ENCODE data around the gene ENDOU.
"Not testable (repeated sequence)": the region's sequence is repeated elsewhere in the genome, so short reads cannot be mapped to it uniquely, and the experiment has no call there.

Gene ENDOU

DNA sequence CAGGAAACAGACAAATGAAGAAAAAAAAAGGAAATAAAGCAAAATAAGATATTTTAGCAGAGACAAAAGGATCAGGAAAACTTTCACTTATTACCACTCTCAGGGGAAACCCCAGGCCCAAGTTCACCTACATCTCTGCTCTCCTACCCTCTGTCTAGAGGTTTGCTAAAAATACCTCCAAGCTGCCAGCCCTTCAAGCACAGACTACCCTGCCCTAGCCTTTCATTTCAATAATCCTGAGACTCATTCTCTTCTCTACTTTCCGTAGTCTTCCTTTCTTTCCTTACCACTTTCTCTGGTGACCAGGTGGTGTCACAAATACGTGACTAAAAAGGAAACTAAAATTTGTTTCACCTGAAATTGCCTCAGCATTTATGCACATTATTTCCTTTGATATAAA, 53.2 kb downstream of the ENDOU start:
- DNase-seq: no peak

DNA sequence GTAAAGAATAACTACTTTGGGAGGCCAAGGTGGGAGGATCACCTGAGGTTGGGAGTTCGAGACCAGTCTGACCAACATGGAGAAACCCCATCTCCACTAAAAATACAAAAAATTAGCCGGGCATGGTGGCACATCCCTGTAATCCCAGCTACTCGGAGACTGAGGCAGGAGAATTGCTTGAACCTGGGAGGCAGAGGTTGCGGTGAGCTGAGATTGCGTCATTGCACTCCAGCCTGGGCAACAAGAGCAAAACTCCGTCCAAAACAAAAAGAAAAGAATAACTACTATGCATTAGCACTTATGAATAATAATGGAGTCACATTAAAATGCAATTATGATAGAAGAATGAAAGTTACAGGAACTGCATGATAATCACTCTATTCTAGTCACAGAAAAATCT, 57.4 kb downstream of the ENDOU start:
- DNase-seq: not testable (repeated sequence)
